Neural progenitor cell (in vitro differentiated cells): Measurements from ENCODE around the gene TEP1.

ENCODE experiments used
- CTCF ChIP-seq: fragments of 200-600 bp; sonication (generic); IDR thresholded peaks from 2 replicates; pipeline ENCODE4 v1.5.1; 2017; ENCODE audit warnings: antibody characterized with exemption, mild to moderate bottlenecking
- EZH2phosphoT487 ChIP-seq: fragments of 200-600 bp; sonication (generic); IDR thresholded peaks from 2 replicates; pipeline ENCODE4 v1.6.1; 2017; ENCODE audit warnings: antibody characterized with exemption

DNA sequence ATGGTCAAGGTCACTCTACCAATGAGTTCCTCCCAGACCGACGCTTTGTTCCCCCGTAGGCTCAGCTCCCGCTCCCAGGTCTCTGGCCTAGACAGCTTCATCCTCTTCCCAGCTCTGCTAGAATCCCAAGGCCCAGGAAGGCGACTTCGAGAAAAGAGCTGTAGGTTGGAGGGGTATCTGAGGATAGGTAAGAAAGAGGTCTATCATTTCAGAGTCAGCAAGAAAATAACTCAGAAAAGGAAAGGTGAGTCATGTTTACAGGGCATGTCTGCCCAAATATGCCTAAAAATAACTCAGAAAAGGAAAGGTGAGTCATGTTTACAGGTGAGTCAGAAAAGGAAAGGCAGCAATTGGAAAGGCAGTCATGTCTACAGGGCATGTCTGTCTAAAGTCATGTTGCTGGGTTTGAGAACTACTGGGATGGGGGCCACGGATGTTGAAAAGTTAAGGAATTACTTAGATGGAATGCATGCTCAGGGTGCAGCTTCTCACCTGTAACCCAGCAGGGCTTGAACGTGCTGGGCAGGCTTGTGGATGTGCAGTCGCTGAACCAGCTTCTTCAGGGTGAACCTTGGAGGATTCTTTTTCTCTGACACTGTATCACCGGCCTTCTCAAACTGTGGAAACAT, 12.2 kb downstream of the TEP1 start:
- TF ChIP-seq CTCF (no peak), EZH2phosphoT487 (no peak)
